ENCODE measurements around the gene FAM72B.
"Not testable (repeated sequence)": the region's sequence is repeated elsewhere in the genome, so short reads cannot be mapped to it uniquely, and the experiment has no call there.

Gene FAM72B

GRCh38 chr1:121152788-121153187 lies 31.4 kb downstream of the FAM72B start:
- not testable (repeated sequence) for DNase-seq (ENCODE audit: low read depth)

- DNase-seq (ENCODE audit: low read depth): not testable (repeated sequence)
Observed at GRCh38 chr1:121151294-121151693, 32.8 kb downstream of the FAM72B start.

- DNase-seq (ENCODE audit: low read depth): not testable (repeated sequence)
Observed at GRCh38 chr1:121148489-121149190, 35.5 kb downstream of the FAM72B start.

GRCh38 chr1:121140393-121140792 lies 43.7 kb downstream of the FAM72B start:
- not testable (repeated sequence) for DNase-seq (ENCODE audit: low read depth)

GRCh38 chr1:121131494-121131893 lies 52.6 kb downstream of the FAM72B start:
- DNase-seq (ENCODE audit: low read depth): not testable (repeated sequence)

- not testable (repeated sequence) for DNase-seq (ENCODE audit: low read depth)
Observed at GRCh38 chr1:121118480-121118824, 65.7 kb downstream of the FAM72B start.

Data from HS-27A (cell line).